Thyroid gland (tissue), 4 donors: ENCODE measurements around the gene RASD1.

ENCODE experiments used
- POLR2A ChIP-seq, 2 donors: fragments of 450-650 bp; IDR thresholded peaks; one replicate each; pipeline ENCODE4 v1.6.1; 2017; ENCODE audit warnings: antibody characterized with exemption in 2 of 2, mild to moderate bottlenecking in 2 of 2, moderate library complexity in 1 of 2
- TF ChIP-seq, protein P1 (sequence below), 6 experiments: fragments of 200-600 bp in 3 of 6; fragments of 450-650 bp in 3 of 6; sonication (generic) in 3 of 6; IDR thresholded peaks; one replicate each; pipeline ENCODE4 v1.5.1; 2016 to 2019; ENCODE audit warnings: antibody characterized with exemption in 6 of 6, mild to moderate bottlenecking in 2 of 6, inconsistent platforms in 1 of 6, moderate library complexity in 1 of 6

DNA sequence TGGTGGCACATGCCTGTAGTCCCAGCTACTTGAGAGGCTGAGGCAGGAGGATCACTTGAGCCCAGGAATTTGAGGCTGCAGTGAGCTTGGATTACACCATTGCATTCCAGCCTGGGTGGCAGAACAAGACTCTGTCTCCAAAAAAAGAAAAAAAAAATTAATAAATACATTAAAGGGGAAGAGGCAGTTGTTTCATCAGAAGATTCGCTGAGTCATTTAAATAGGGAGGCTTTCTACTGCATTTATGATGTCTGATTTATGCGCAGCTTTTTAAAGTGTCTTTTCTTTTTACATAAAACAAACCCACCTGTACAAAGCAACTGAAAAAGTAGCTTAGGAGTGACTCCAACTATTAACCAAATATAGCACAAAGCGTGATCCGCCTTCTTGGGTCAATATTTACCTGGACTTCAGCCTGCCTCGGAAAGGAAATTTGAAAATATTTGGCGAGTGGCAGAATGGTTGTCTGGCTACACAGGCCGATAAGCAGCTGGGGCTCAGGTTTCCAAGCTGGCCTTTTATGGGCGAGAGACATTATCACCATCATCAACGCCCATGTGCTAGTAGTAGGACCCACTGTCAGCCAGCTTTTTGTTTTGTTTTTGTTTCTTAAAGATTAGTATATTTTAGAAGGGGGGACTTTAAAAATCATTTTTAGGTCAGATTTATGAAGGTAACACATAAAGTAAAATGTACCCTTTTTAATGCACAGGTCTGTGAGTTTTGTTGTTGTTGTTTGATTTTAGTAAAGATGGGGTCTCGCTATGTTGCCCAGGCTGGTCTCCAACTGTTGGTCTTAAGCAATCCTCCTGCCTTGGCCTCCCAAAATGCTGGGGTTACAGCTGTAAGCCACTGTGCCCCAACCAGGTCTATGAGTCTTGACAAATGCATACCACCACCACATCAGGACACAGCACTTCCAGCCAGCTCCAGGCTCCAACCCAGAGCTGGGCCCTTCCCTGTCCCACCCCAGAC lies 42.5 kb upstream of the RASD1 start:
- TF ChIP-seq, protein P1, sequence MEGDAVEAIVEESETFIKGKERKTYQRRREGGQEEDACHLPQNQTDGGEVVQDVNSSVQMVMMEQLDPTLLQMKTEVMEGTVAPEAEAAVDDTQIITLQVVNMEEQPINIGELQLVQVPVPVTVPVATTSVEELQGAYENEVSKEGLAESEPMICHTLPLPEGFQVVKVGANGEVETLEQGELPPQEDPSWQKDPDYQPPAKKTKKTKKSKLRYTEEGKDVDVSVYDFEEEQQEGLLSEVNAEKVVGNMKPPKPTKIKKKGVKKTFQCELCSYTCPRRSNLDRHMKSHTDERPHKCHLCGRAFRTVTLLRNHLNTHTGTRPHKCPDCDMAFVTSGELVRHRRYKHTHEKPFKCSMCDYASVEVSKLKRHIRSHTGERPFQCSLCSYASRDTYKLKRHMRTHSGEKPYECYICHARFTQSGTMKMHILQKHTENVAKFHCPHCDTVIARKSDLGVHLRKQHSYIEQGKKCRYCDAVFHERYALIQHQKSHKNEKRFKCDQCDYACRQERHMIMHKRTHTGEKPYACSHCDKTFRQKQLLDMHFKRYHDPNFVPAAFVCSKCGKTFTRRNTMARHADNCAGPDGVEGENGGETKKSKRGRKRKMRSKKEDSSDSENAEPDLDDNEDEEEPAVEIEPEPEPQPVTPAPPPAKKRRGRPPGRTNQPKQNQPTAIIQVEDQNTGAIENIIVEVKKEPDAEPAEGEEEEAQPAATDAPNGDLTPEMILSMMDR (IDR thresholded peaks at IDR 0.05), result no peak
- TF ChIP-seq POLR2A (IDR thresholded peaks at IDR 0.05), result no peak
